ENCODE results near the gene OSMR. TPM values are rescaled to one million over a fixed set of nuclear protein-coding genes. Genes with fewer than 3 reads are reported as not detected.

OSMR gene
- total RNA-seq, 1 experiment from 2014 or later: 46.0 TPM

DNA sequence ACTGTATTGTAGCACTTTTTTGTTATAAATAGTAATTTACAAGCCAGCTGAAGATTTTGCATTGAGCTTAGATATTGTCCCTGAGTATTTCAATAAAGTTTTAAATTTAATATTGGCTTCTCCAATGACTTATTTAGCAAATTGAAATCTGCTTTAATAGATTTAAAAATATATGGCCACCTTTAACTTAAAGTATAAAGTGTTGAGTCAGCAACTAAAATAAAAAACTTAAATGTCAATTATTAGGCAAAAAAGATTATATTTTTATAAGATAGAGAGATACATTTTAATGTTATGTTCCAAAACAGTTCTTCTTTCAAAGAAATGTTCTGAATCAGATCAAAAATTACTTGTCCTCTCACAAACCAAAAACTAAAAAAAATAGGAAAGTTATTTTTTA lies 60.7 kb downstream of the OSMR start:
- Histone ChIP-seq H4K20me1 (ENCODE audit: insufficient read depth) (no peaks in the 10 kb centered on the region), H2AFZ (ENCODE audit: low read depth, low read length, poor library complexity, severe bottlenecking) (no peak overlapping the region), H3K9me2 (ENCODE audit: insufficient read depth) (no peaks in the 10 kb centered on the region), H3K79me2 (ENCODE audit: insufficient read depth, low read length) (no peaks in the 10 kb centered on the region), H3K27ac (ENCODE audit: low read depth, low read length) (no peak overlapping the region), H3K27me3 (ENCODE audit: insufficient read depth, low read length) (no peaks in the 10 kb centered on the region), H3K4me1 (ENCODE audit: control insufficient read depth in 1 of 2, insufficient read depth in 2 of 2, low read length in 2 of 2) (no peaks in the 10 kb centered on the region), H3K9ac (ENCODE audit: low read length) (no peak overlapping the region), H3K9me3 (ENCODE audit: control insufficient read depth in 1 of 2, insufficient read depth in 1 of 2, low read depth in 1 of 2, low read length in 2 of 2) (no peaks in the 10 kb centered on the region; a peak in 1 of 4 replicates), H3K36me3 (ENCODE audit: control insufficient read depth in 1 of 2, insufficient read depth in 2 of 2, low read length in 2 of 2) (peaks cover 5 to 34% of the 10 kb centered on the region in 2 experiments; a peak in 2 of 4 replicates), H3K4me2 (ENCODE audit: low read length) (no peak overlapping the region), H3K4me3 (replicated peaks in 1 of 2; ENCODE audit: low read depth in 1 of 2, low read length in 2 of 2) (no peak overlapping the region)
- ATAC-seq (no peak), DNase-seq (ENCODE audit: low read depth, low spot score) (no peak)
- no TSS peak for BruUV-seq (replicated peaks)
- intact Hi-C loops (cut with micrococcal nuclease): no loop called here
- ChIA-PET CTCF (no interaction called here), POLR2A (no interaction called here), RAD21 (ENCODE audit: low non-redundant PET in 1 of 2, low total read pairs in 2 of 2, uncharacterized antibody in 2 of 2, unreplicated experiment in 2 of 2) (no interaction called here)
- TF ChIP-seq CEBPB (IDR thresholded peaks at IDR 0.05; ENCODE audit: low read depth) (no peak), SIN3A (IDR thresholded peaks at IDR 0.05; ENCODE audit: low read depth) (no peak), EZH2phosphoT487 (IDR thresholded peaks at IDR 0.05; ENCODE audit: borderline replicate concordance) (no peak), SRF (IDR thresholded peaks at IDR 0.05; ENCODE audit: low read depth) (no peak), ATF3 (IDR thresholded peaks at IDR 0.05) (no peak), JUND (IDR thresholded peaks at IDR 0.05) (no peak), SP1 (IDR thresholded peaks at IDR 0.05; ENCODE audit: low read depth) (no peak), EZH2 (IDR thresholded peaks at IDR 0.05) (no peak), ZFX (IDR thresholded peaks at IDR 0.05) (no peak), ZBTB33 (IDR thresholded peaks at IDR 0.05; ENCODE audit: extremely low read depth, insufficient replicate concordance, low read length) (no peak), EGR1 (IDR thresholded peaks at IDR 0.05; ENCODE audit: low read depth) (no peak), ELF1 (IDR thresholded peaks at IDR 0.05; ENCODE audit: borderline replicate concordance, low read depth) (no peak), YY1 (IDR thresholded peaks at IDR 0.05; ENCODE audit: extremely low read depth, insufficient replicate concordance, low read depth, low read length) (no peak), ZNF274 (IDR thresholded peaks at IDR 0.05; ENCODE audit: low read depth, low read length) (no peak), POLR2A (IDR thresholded peaks at IDR 0.05; ENCODE audit: borderline replicate concordance, extremely low read depth, insufficient read depth, insufficient read length) (no peak), FOSL1 (IDR thresholded peaks at IDR 0.05; ENCODE audit: low read depth) (no peak)
- TF ChIP-seq, protein P1, sequence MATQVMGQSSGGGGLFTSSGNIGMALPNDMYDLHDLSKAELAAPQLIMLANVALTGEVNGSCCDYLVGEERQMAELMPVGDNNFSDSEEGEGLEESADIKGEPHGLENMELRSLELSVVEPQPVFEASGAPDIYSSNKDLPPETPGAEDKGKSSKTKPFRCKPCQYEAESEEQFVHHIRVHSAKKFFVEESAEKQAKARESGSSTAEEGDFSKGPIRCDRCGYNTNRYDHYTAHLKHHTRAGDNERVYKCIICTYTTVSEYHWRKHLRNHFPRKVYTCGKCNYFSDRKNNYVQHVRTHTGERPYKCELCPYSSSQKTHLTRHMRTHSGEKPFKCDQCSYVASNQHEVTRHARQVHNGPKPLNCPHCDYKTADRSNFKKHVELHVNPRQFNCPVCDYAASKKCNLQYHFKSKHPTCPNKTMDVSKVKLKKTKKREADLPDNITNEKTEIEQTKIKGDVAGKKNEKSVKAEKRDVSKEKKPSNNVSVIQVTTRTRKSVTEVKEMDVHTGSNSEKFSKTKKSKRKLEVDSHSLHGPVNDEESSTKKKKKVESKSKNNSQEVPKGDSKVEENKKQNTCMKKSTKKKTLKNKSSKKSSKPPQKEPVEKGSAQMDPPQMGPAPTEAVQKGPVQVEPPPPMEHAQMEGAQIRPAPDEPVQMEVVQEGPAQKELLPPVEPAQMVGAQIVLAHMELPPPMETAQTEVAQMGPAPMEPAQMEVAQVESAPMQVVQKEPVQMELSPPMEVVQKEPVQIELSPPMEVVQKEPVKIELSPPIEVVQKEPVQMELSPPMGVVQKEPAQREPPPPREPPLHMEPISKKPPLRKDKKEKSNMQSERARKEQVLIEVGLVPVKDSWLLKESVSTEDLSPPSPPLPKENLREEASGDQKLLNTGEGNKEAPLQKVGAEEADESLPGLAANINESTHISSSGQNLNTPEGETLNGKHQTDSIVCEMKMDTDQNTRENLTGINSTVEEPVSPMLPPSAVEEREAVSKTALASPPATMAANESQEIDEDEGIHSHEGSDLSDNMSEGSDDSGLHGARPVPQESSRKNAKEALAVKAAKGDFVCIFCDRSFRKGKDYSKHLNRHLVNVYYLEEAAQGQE (IDR thresholded peaks at IDR 0.05; ENCODE audit: low read depth): no peak

All from HCT116 (cell line).